HG03108 (cell line): ENCODE measurements around the gene PTPRK.
A peak's percentile ranks its signal among the peaks of the same experiment; 100 is the strongest.

Experiments
- ATAC-seq: cut with Tn5 transposase; IDR thresholded peaks from one replicate; pipeline ENCODE4 v1.9.1; 2021; ENCODE audit warnings: moderate library complexity; ENCODE audit not compliant: unreplicated experiment

PTPRK gene

GRCh38 chr6:128516514-128516898 is 3.9 kb downstream of the PTPRK start:
- ATAC-seq, result no peak

GRCh38 chr6:128515550-128516513 is 4.6 kb downstream of the PTPRK start:
- ATAC-seq, result no peak

- no peak for ATAC-seq
Measured at GRCh38 chr6:128513878-128514277, 6.5 kb downstream of the PTPRK start.

- no peak for ATAC-seq
Measured at GRCh38 chr6:128512296-128512695, 8.1 kb downstream of the PTPRK start.

GRCh38 chr6:128511506-128511905 is 8.9 kb downstream of the PTPRK start:
- ATAC-seq, result peak; percentile 72

GRCh38 chr6:128509709-128510108 is 10.7 kb downstream of the PTPRK start:
- ATAC-seq, result no peak

- no peak for ATAC-seq
Measured at GRCh38 chr6:128508588-128509296, 11.7 kb downstream of the PTPRK start.

GRCh38 chr6:128507337-128508310 is 12.8 kb downstream of the PTPRK start:
- ATAC-seq, result no peak

GRCh38 chr6:128505603-128506002 is 14.8 kb downstream of the PTPRK start:
- no peak for ATAC-seq

- ATAC-seq, result no peak
Measured at GRCh38 chr6:128504003-128504654, 16.3 kb downstream of the PTPRK start.

- no peak for ATAC-seq
Measured at GRCh38 chr6:128500749-128501600, 19.4 kb downstream of the PTPRK start.

GRCh38 chr6:128500014-128500413 is 20.4 kb downstream of the PTPRK start:
- ATAC-seq, result no peak

- no peak for ATAC-seq
Measured at GRCh38 chr6:128499079-128499731, 21.2 kb downstream of the PTPRK start.

- ATAC-seq, result no peak
Measured at GRCh38 chr6:128498234-128498633, 22.2 kb downstream of the PTPRK start.

- no peak for ATAC-seq
Measured at GRCh38 chr6:128495536-128496333, 24.7 kb downstream of the PTPRK start.

- ATAC-seq, result no peak
Measured at GRCh38 chr6:128494440-128494839, 26.0 kb downstream of the PTPRK start.

GRCh38 chr6:128493877-128494276 is 26.5 kb downstream of the PTPRK start:
- peak; percentile 61 for ATAC-seq

- ATAC-seq, result no peak
Measured at GRCh38 chr6:128492386-128492785, 28.0 kb downstream of the PTPRK start.
